Activated CD4-positive, alpha-beta T cell treated with anti-CD3 and anti-CD28 coated beads, Interleukin-2, amount 10 ng/mL, durations not matched to agents 7 days and 5 days (primary cell): ENCODE data around the gene SPCS1. TPM values are rescaled to one million over a fixed set of nuclear protein-coding genes. Genes with fewer than 3 reads are reported as not detected.

Experiments used
- CTCF ChIA-PET: fragments of 350-600 bp; sonication (Branson Sonifier 250); formaldehyde crosslinking; loops from one replicate; lab custom pipeline; 2021; ENCODE audit warnings: antibody characterized with exemption; lab: Charles Lee
- POLR2A ChIA-PET: fragments of 350-600 bp; sonication (Branson Sonifier 250); formaldehyde crosslinking; loops from one replicate; lab custom pipeline; 2021; ENCODE audit warnings: antibody characterized with exemption; lab: Charles Lee
- DNase-seq: peaks from one replicate; pipeline ENCODE4 v3.0.0-alpha.2; 2020
- H3K27ac Mint-ChIP-seq: one replicate; pipeline ENCODE4 v1.8.0; 2021; ENCODE audit warnings: mild to moderate bottlenecking, moderate library complexity, mixed read lengths
- H3K27me3 Mint-ChIP-seq: one replicate; pipeline ENCODE4 v1.8.0; 2021; ENCODE audit warnings: mixed read lengths
- H3K36me3 Mint-ChIP-seq: one replicate; pipeline ENCODE4 v1.8.0; 2021; ENCODE audit warnings: low read depth, mixed read lengths
- H3K4me1 Mint-ChIP-seq: one replicate; pipeline ENCODE4 v1.8.0; 2021; ENCODE audit warnings: mixed read lengths
- H3K4me3 Mint-ChIP-seq: one replicate; pipeline ENCODE4 v1.8.0; 2021; ENCODE audit warnings: mild to moderate bottlenecking, moderate library complexity, mixed read lengths
- H3K9me3 Mint-ChIP-seq: one replicate; pipeline ENCODE4 v1.8.0; 2021; ENCODE audit warnings: mixed read lengths
- total RNA-seq, 2 experiments: library from RNA; stranded (reverse); gene quantifications; one replicate each; pipeline ENCODE4 v1.2.3, GENCODE V29; 2021

SPCS1 gene
- total RNA-seq, 2 experiments from 2014 or later, result 97.0 to 102 TPM

- H3K4me3 Mint-ChIP-seq, result no peak overlapping the region
- CTCF ChIA-PET, result no interaction called here
- DNase-seq, result no peak
- POLR2A ChIA-PET, result no interaction called here
- peaks cover 51% of the 10 kb centered on the region for H3K36me3 Mint-ChIP-seq
- H3K27ac Mint-ChIP-seq, result peak overlapping the region; percentile 5
- no peaks in the 10 kb centered on the region for H3K27me3 Mint-ChIP-seq
- H3K4me1 Mint-ChIP-seq, result peaks cover 14% of the 10 kb centered on the region
- no peaks in the 10 kb centered on the region for H3K9me3 Mint-ChIP-seq
Observed at GRCh38 chr3:52697632-52697965, 8.3 kb upstream of the SPCS1 start.

GRCh38 chr3:52703341-52703740, 2.6 kb upstream of the SPCS1 start:
- Mint-ChIP-seq H3K27me3 (no peaks in the 10 kb centered on the region), H3K4me3 (peak overlapping the region; percentile 13), H3K36me3 (peaks cover 12% of the 10 kb centered on the region), H3K27ac (no peak overlapping the region), H3K4me1 (peaks cover 36% of the 10 kb centered on the region), H3K9me3 (no peaks in the 10 kb centered on the region)
- CTCF ChIA-PET, result no interaction called here
- POLR2A ChIA-PET, result no interaction called here
- no peak for DNase-seq

- POLR2A ChIA-PET, result no interaction called here
- H3K36me3 Mint-ChIP-seq, result peaks cover 20% of the 10 kb centered on the region
Observed at GRCh38 chr3:52704611-52705437, 1.1 kb upstream of the SPCS1 start.

GRCh38 chr3:52705438-52705687, 543 bp upstream of the SPCS1 start:
- H3K4me1 Mint-ChIP-seq, result peaks cover 41% of the 10 kb centered on the region
- DNase-seq, result no peak
- ChIA-PET POLR2A (interaction anchor here (0.6 kb wide), 1 partner anchor 42 kb away, joined by 4 read pairs; no protein-coding TSS in a partner anchor), CTCF (interaction anchor here (2.2 to 2.5 kb wide), 2 partner anchors 12 to 16 kb away, joined by 6 to 11 read pairs; no protein-coding TSS in a partner anchor)
- H3K27me3 Mint-ChIP-seq, result no peaks in the 10 kb centered on the region
- peaks cover 22% of the 10 kb centered on the region for H3K36me3 Mint-ChIP-seq
- peak overlapping the region; percentile 96 for H3K4me3 Mint-ChIP-seq
- H3K27ac Mint-ChIP-seq, result peak overlapping the region; percentile 93
- H3K9me3 Mint-ChIP-seq, result no peaks in the 10 kb centered on the region

More at GRCh38 chr3:52704611-52705437, 1.1 kb upstream of the SPCS1 start:
- no peaks in the 10 kb centered on the region for H3K9me3 Mint-ChIP-seq
- no peaks in the 10 kb centered on the region for H3K27me3 Mint-ChIP-seq
- CTCF ChIA-PET, result interaction anchor here (2.2 to 2.5 kb wide), 2 partner anchors 12 to 16 kb away, joined by 6 to 11 read pairs; no protein-coding TSS in a partner anchor
- H3K27ac Mint-ChIP-seq, result peak overlapping the region; percentile 93
- peak overlapping the region; percentile 96 for H3K4me3 Mint-ChIP-seq
- DNase-seq, result peak; percentile 26
- H3K4me1 Mint-ChIP-seq, result peaks cover 41% of the 10 kb centered on the region

- Mint-ChIP-seq H3K27ac (peak overlapping the region; percentile 21), H3K27me3 (no peaks in the 10 kb centered on the region), H3K9me3 (no peaks in the 10 kb centered on the region), H3K4me3 (peak overlapping the region; percentile 96), H3K36me3 (peaks cover 25% of the 10 kb centered on the region), H3K4me1 (peaks cover 36% of the 10 kb centered on the region)
- POLR2A ChIA-PET, result no interaction called here
- CTCF ChIA-PET, result interaction anchor here (0.7 to 2.2 kb wide), 3 partner anchors 8 to 13 kb away, joined by 3 to 7 read pairs (median 4); no protein-coding TSS in a partner anchor
- no peak for DNase-seq
Observed at GRCh38 chr3:52707585-52707984, 1.7 kb downstream of the SPCS1 start.

GRCh38 chr3:52710512-52710911, 4.6 kb downstream of the SPCS1 start:
- H3K36me3 Mint-ChIP-seq, result peaks cover 28% of the 10 kb centered on the region
- peaks cover 22% of the 10 kb centered on the region for H3K4me1 Mint-ChIP-seq
- no peak for DNase-seq
- POLR2A ChIA-PET, result no interaction called here
- H3K27ac Mint-ChIP-seq, result no peak overlapping the region
- no peaks in the 10 kb centered on the region for H3K9me3 Mint-ChIP-seq
- CTCF ChIA-PET, result no interaction called here
- no peak overlapping the region for H3K4me3 Mint-ChIP-seq
- no peaks in the 10 kb centered on the region for H3K27me3 Mint-ChIP-seq

GRCh38 chr3:52712291-52713212, 6.6 kb downstream of the SPCS1 start:
- Mint-ChIP-seq H3K4me1 (peaks cover 13% of the 10 kb centered on the region), H3K27me3 (no peaks in the 10 kb centered on the region), H3K27ac (no peak overlapping the region), H3K4me3 (no peak overlapping the region), H3K36me3 (peaks cover 27% of the 10 kb centered on the region), H3K9me3 (no peaks in the 10 kb centered on the region)
- POLR2A ChIA-PET, result no interaction called here
- no peak for DNase-seq
- CTCF ChIA-PET, result no interaction called here

GRCh38 chr3:52714335-52715302, 8.7 kb downstream of the SPCS1 start:
- no peak for DNase-seq
- Mint-ChIP-seq H3K27ac (no peak overlapping the region), H3K4me1 (peaks cover 3% of the 10 kb centered on the region), H3K9me3 (peaks cover 3% of the 10 kb centered on the region), H3K4me3 (no peak overlapping the region), H3K27me3 (no peaks in the 10 kb centered on the region), H3K36me3 (peaks cover 24% of the 10 kb centered on the region)
- ChIA-PET POLR2A (no interaction called here), CTCF (interaction anchor here (0.6 to 1.2 kb wide), 2 partner anchors 85 to 334 kb away, joined by 3 to 4 read pairs; no protein-coding TSS in a partner anchor)

- H3K36me3 Mint-ChIP-seq, result peaks cover 27% of the 10 kb centered on the region
- ChIA-PET POLR2A (interaction anchor here (0.5 kb wide), 1 partner anchor 111 kb away, joined by 3 read pairs; no protein-coding TSS in a partner anchor), CTCF (interaction anchor here (0.6 to 1.6 kb wide), 3 partner anchors 9 to 333 kb away, joined by 4 to 7 read pairs (median 5); no protein-coding TSS in a partner anchor)
- no peak overlapping the region for H3K4me3 Mint-ChIP-seq
- H3K4me1 Mint-ChIP-seq, result peaks cover 12% of the 10 kb centered on the region
- H3K9me3 Mint-ChIP-seq, result peaks cover 7% of the 10 kb centered on the region
- no peaks in the 10 kb centered on the region for H3K27me3 Mint-ChIP-seq
- DNase-seq, result no peak
- H3K27ac Mint-ChIP-seq, result no peak overlapping the region
Observed at GRCh38 chr3:52715714-52716305, 9.9 kb downstream of the SPCS1 start.

GRCh38 chr3:52719618-52720017, 13.7 kb downstream of the SPCS1 start:
- peaks cover 7% of the 10 kb centered on the region for H3K9me3 Mint-ChIP-seq
- H3K27me3 Mint-ChIP-seq, result no peaks in the 10 kb centered on the region
- peaks cover 22% of the 10 kb centered on the region for H3K36me3 Mint-ChIP-seq
- peak overlapping the region; percentile 73 for H3K27ac Mint-ChIP-seq
- peaks cover 34% of the 10 kb centered on the region for H3K4me1 Mint-ChIP-seq
- CTCF ChIA-PET, result interaction anchor here (0.5 kb wide), 1 partner anchor 51 kb away, joined by 3 read pairs; the partner anchor contains the start of gene NEK4
- no peak overlapping the region for H3K4me3 Mint-ChIP-seq
- POLR2A ChIA-PET, result no interaction called here
- DNase-seq, result no peak

GRCh38 chr3:52721002-52721729, 15.3 kb downstream of the SPCS1 start:
- H3K27me3 Mint-ChIP-seq, result no peaks in the 10 kb centered on the region
- peaks cover 34% of the 10 kb centered on the region for H3K4me1 Mint-ChIP-seq
- CTCF ChIA-PET, result interaction anchor here (1.1 to 1.9 kb wide), 3 partner anchors 15 to 211 kb away, joined by 3 to 6 read pairs (median 3); partner anchors contain the start of genes GLT8D1 and SPCS1
- POLR2A ChIA-PET, result interaction anchor here (0.6 to 0.7 kb wide), 2 partner anchors 9 to 49 kb away, joined by 4 read pairs; no protein-coding TSS in a partner anchor
- DNase-seq, result peak; percentile 56
- H3K9me3 Mint-ChIP-seq, result peaks cover 7% of the 10 kb centered on the region
- peaks cover 24% of the 10 kb centered on the region for H3K36me3 Mint-ChIP-seq
- H3K4me3 Mint-ChIP-seq, result peak overlapping the region; percentile 4
- peak overlapping the region; percentile 82 for H3K27ac Mint-ChIP-seq
